SU-DHL-6 (cell line): ENCODE data around the gene GUCA2B.

Source experiments
- CTCF ChIP-seq: fragments of 200-600 bp; sonication (generic); IDR thresholded peaks from one replicate; pipeline ENCODE4 v1.5.1; 2017; ENCODE audit warnings: antibody characterized with exemption, mild to moderate bottlenecking, low read length, moderate library complexity; ENCODE audit not compliant: insufficient read depth, poor library complexity, severe bottlenecking
- EZH2phosphoT487 ChIP-seq: fragments of 200-600 bp; sonication (generic), shearing (Covaris generic); conservative IDR thresholded peaks from 2 replicates; pipeline ENCODE4 v1.6.1; 2018; ENCODE audit warnings: mild to moderate bottlenecking, antibody characterized with exemption, low read length, moderate library complexity, mixed read lengths

DNA sequence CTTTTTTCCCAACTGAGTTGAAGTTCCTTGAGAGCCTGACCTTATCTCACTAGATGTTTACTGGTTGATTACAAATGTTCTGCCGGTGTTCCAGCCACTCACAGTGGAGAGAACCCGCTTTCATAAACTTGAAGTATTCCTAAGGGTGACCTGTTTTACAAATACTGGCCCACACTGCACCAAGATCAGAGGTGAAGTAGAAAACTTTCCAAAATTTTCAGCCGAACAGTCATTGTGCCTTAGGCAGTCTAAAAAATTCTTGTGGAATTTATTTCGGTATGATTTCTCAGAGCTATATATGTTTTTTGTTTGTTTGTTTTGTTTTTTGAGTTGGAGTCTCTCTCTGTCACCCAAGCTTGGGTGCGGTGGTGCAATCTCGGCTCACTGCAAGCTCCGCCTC, 44.9 kb upstream of the GUCA2B start:
- TF ChIP-seq CTCF, result no peak
- no peak for TF ChIP-seq EZH2phosphoT487
